Dendritic cell treated with granulocyte-macrophage colony-stimulating factor and Interleukin-4, amounts not matched to agents 40 ng/mL and 50 ng/mL, for 4 days (primary cell): Measurements from ENCODE around the gene SREBF2.
A peak's percentile ranks its signal among the peaks of the same experiment; 100 is the strongest.
"Not testable (repeated sequence)": the region's sequence is repeated elsewhere in the genome, so short reads cannot be mapped to it uniquely, and the experiment has no call there.

Experiments used
- H3K27ac Mint-ChIP-seq: one replicate; pipeline ENCODE4 v1.8.0; 2022; ENCODE audit warnings: mild to moderate bottlenecking, mixed read lengths
- H3K27me3 Mint-ChIP-seq: one replicate; pipeline ENCODE4 v1.8.0; 2022; ENCODE audit warnings: mild to moderate bottlenecking, mixed read lengths
- H3K36me3 Mint-ChIP-seq: one replicate; pipeline ENCODE4 v1.8.0; 2022; ENCODE audit warnings: low read depth, mixed read lengths
- H3K4me1 Mint-ChIP-seq: one replicate; pipeline ENCODE4 v1.8.0; 2022; ENCODE audit warnings: low read depth, mixed read lengths
- H3K4me3 Mint-ChIP-seq: one replicate; pipeline ENCODE4 v1.8.0; 2022; ENCODE audit warnings: mild to moderate bottlenecking, moderate library complexity, mixed read lengths
- H3K9me3 Mint-ChIP-seq: one replicate; pipeline ENCODE4 v1.8.0; 2022; ENCODE audit warnings: mixed read lengths
- intact Hi-C: fragments of 100-400 bp; cut with micrococcal nuclease; formaldehyde crosslinking; loops from one replicate; pipeline ENCODE4 v1.15.0; 2022

SREBF2 gene

DNA sequence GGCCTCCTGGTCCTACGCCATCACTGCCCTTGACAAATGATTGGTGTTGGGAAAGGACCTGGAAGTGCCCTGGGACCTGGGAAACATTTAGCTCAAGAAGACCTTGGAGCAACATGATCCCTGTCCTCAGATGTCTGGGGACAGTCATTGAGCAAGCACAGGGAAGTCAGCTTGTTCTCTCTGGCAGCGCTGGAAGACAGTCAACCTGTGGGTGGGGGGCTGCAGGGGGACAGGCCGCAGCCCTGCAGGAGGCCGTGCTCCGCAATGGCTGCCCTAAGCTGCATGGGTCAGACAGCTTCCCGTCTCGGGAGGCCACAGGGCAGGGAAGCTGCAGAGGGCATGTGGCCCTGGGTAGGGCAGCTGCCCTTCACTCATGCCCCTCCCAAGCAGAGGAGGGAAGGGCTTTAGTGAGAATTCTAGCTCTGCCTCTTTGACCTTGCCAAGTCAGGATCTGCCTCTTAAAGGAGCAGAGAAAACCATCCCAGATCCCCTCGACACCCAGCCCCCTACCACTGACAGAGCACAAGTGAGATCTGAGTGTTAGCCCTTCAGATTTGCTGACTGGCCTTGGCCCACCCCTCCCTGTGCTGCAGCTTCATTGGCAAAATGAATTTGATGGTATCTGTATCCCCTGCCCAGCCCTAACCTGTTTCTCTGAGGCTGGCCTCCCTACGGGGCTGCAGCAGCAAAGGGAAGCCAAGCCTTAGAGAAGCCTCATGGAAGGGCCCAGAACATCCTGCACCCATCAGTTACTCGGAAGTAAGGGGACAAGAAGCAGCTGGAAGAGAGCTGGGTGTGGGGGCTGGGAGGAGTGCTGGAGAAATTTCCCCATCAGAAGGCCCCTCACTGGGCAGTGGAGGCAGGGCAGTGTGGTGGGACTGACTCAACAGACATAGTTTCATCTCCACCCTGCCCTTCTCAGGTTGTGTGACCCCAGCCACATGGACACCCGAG lies 6.2 kb upstream of the SREBF2 start:
- peaks cover 22% of the 10 kb centered on the region for H3K36me3 Mint-ChIP-seq
- H3K4me1 Mint-ChIP-seq: peaks cover 76% of the 10 kb centered on the region
- intact Hi-C loops: no loop called here
- no peaks in the 10 kb centered on the region for H3K9me3 Mint-ChIP-seq
- no peaks in the 10 kb centered on the region for H3K27me3 Mint-ChIP-seq
- H3K4me3 Mint-ChIP-seq: no peak overlapping the region
- H3K27ac Mint-ChIP-seq: peak overlapping the region; percentile 99

DNA sequence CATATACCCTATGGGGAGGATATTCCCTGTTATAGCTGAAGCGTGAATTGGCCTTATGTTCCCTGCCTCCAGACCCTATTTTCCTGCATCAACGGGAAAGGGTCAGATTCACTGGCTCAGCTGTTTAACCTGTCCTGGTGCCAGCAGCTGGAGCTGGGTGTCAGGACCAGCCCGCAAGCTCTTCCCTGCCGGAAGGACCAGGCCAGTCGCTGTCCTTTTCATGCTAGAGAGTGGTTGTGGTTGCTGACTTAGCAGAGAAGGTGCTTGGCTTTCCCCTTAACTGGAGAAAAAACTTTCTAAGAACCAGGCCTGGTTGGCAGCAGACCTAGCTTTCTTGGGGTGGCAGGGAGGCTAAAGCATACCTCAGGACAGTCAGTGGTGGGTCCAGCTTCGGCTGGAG lies 5.2 kb upstream of the SREBF2 start:
- Mint-ChIP-seq H3K4me1 (peaks cover 76% of the 10 kb centered on the region), H3K27me3 (no peaks in the 10 kb centered on the region), H3K27ac (peak overlapping the region; percentile 99), H3K4me3 (no peak overlapping the region), H3K36me3 (peaks cover 22% of the 10 kb centered on the region), H3K9me3 (no peaks in the 10 kb centered on the region)
- intact Hi-C loops: no loop called here

DNA sequence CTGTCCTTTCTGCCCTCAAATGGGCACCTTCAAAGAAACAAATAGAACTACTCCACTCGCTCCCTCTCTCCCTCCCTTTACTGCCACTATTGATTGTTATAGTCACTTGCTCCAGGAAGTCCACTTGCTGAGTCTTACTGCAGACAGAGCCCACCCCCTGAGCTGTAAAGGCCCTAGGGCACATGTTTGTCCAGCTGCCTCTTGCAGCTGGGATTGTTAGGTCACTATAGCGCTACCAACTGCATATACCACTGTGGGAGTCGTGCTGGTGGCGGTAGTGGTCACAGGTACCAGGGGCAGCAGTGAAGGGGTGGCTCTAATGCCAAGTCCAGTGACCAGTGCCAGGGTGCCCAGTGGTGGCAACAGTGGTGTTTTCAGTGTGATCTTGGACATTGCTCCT lies 4.4 kb upstream of the SREBF2 start:
- Mint-ChIP-seq H3K4me3 (no peak overlapping the region), H3K27me3 (no peaks in the 10 kb centered on the region), H3K4me1 (peaks cover 76% of the 10 kb centered on the region), H3K36me3 (peaks cover 30% of the 10 kb centered on the region), H3K27ac (peak overlapping the region; percentile 99), H3K9me3 (no peaks in the 10 kb centered on the region)
- intact Hi-C loops: no loop called here

DNA sequence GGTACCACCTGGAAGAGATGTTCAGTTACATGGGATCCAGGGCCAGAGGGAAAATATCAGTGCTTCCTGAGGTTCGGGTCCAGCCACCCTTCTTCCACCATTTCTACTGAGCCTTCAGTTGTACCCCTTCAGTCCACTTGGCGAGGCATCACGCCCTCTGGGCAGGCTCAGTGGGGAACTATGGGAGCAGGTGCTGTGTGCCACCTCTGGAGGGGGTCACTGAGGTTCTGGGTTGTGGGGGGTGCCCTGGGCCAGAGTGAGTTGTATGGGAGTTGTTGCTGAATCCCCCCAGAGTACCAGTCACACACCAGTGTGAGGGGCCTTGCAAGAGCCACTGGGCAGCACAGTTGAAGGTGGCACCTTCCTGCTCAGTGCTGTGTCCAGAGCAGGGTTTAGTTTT lies 2.7 kb upstream of the SREBF2 start:
- Mint-ChIP-seq H3K36me3 (peaks cover 21% of the 10 kb centered on the region), H3K4me3 (no peak overlapping the region), H3K4me1 (peaks cover 71% of the 10 kb centered on the region), H3K27me3 (no peaks in the 10 kb centered on the region), H3K27ac (peak overlapping the region; percentile 99), H3K9me3 (no peaks in the 10 kb centered on the region)
- intact Hi-C loops: loop anchor here (5.0 kb wide), 1 partner anchor 243 kb away; the partner anchor contains the start of gene PMM1

DNA sequence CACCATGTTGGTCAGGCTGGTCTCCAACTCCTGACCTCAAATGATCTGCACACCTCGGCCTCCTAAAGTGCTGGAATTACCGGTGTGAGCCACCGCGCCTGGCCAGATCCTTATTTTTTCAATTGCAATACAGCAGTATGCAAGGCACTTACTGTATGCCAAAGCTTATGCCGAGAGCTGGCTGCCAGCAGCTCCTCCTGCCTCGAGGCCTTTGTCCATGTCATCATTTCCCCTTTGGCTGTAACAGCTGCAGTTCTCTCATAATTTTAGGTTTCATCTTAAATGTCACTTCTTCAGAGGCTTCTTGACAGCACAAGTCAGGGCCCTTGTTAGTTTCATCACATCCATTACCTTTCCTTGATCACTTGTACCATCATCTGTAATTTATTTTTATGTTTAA lies 1.5 kb upstream of the SREBF2 start:
- peaks cover 71% of the 10 kb centered on the region for H3K4me1 Mint-ChIP-seq
- H3K36me3 Mint-ChIP-seq: peaks cover 23% of the 10 kb centered on the region
- intact Hi-C loops: loop anchor here (5.0 kb wide), 1 partner anchor 244 kb away; the partner anchor contains the start of gene PMM1
- H3K4me3 Mint-ChIP-seq: peak overlapping the region; percentile 23
- no peaks in the 10 kb centered on the region for H3K27me3 Mint-ChIP-seq
- peak overlapping the region; percentile 99 for H3K27ac Mint-ChIP-seq
- no peaks in the 10 kb centered on the region for H3K9me3 Mint-ChIP-seq

DNA sequence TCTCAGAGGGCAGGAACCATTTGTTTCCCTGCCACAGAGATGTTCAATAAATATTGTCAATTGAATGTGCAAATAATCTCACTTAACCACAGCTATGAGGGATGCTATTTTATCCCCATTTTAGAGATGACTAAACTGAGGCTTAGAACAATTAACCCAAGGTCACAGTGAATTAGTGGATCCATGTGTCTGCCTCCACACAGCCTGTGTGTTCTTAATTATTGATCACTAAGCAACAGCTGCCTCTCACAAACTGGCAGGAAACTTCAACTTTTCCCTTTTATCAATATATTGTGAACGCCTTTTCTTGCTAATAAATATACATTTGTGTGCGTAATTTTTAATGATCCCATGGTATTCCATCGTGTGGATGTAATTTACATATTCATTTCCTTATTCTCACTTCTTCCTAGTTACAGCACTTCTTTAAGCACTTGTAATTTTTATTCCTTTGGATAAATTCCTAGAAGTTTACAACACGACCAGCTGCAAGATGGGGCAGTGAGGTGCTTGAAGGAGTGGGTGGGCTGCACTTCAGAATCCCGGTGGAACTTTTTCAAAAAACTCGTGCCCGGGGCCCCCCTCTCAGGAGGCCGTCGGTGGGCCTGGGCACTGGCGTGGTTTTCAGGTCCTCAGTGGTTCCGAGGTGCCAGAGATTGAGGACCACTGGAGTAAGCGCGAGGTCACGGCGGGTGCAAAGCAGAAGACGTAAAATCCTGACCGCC lies 915 bp upstream of the SREBF2 start:
- peak overlapping the region; percentile 99 for H3K27ac Mint-ChIP-seq
- intact Hi-C loops: loop anchor here (2.0 to 5.0 kb wide), 2 partner anchors 109 to 245 kb away; partner anchors contain the start of gene PMM1
- no peaks in the 10 kb centered on the region for H3K9me3 Mint-ChIP-seq
- H3K36me3 Mint-ChIP-seq: peaks cover 29% of the 10 kb centered on the region
- H3K27me3 Mint-ChIP-seq: no peaks in the 10 kb centered on the region
- peaks cover 71% of the 10 kb centered on the region for H3K4me1 Mint-ChIP-seq
- peak overlapping the region; percentile 97 for H3K4me3 Mint-ChIP-seq

DNA sequence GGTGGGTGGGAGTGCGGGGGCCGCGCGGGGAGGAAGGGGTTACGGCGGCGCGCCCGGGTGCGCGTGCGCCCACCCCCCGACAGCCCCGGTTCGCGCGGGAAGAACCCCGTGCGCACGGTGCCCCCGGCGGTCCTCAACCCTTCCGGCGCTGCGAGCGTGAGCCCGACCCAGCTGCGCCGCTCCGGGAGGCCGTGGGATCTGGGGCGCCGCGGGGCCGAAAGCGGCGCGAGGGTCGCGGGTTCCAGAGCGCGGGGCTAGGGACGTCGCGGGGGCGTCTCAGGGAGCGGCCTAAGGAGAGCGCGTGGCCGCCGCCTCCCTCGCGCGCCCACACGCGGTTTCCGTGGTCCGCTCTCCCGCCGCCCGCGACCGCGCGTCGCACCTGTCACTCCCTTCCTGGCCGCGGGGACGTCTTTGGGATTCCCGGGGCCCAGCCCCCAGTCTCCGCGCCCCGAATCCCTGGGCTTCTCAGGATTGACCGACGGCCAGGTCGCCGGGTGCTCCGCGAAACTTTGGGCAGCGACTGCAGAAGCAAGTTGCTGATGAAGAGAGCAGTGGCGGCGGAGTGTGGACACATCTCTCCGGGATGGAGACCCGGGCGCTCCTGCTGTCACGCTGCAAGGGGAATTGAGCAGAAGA lies 582 bp downstream of the SREBF2 start:
- peaks cover 42% of the 10 kb centered on the region for H3K36me3 Mint-ChIP-seq
- H3K4me1 Mint-ChIP-seq: peaks cover 65% of the 10 kb centered on the region
- H3K27me3 Mint-ChIP-seq: no peaks in the 10 kb centered on the region
- peak overlapping the region; percentile 99 for H3K27ac Mint-ChIP-seq
- H3K9me3 Mint-ChIP-seq: no peaks in the 10 kb centered on the region
- intact Hi-C loops: loop anchor here (2.0 to 5.0 kb wide), 3 partner anchors 15 to 246 kb away; partner anchors contain the start of gene PMM1
- H3K4me3 Mint-ChIP-seq: peak overlapping the region; percentile 97

DNA sequence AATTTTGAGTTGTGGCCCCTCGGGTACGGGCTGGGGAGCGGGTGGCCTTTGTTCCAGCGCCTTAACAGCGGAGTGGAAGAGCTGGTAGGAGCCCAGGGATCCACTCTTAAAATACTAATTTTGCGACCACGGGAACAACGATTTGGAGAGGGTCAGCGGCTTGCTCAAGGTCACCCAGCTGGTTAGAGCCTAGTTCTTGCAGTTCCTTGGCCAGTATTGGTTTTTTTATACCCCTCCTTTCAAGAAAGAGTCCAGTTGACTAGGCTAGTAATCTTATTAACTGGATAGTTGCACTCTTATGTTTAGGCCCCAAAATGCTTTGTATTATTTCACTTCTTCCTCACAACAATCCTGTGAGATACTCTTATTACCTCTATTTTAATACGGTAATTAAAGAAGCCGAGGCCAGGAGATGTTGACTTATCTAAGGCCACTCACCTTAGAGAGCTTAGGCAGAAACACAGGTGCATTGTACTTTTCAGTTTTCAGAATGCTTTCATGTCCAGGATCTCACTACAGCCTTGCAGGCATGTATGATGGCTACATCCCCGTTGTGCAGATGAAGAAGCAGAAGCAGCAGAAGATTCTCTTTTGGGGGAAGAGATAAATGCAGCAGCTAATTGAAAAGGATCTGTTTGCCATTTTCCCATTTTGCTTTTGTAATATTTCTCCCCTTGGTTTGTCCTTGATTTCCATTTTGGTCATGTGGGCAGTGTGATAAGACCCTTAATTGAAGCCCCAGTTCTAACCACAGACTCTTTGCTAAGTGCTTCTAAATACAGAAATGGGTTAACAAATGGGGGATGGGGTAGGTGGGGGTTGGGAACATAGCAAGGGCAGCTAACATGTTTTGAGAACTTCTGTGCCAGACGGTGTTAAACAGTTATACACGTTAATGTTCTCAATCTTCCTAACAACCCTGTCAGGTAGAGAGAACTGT lies 1.4 kb downstream of the SREBF2 start:
- Mint-ChIP-seq H3K36me3 (peaks cover 50% of the 10 kb centered on the region), H3K4me1 (peaks cover 65% of the 10 kb centered on the region), H3K27me3 (no peaks in the 10 kb centered on the region), H3K9me3 (no peaks in the 10 kb centered on the region), H3K4me3 (peak overlapping the region; percentile 97), H3K27ac (peak overlapping the region; percentile 99)
- intact Hi-C loops: loop anchor here (2.0 to 5.0 kb wide), 2 partner anchors 15 to 247 kb away; partner anchors contain the start of gene PMM1

DNA sequence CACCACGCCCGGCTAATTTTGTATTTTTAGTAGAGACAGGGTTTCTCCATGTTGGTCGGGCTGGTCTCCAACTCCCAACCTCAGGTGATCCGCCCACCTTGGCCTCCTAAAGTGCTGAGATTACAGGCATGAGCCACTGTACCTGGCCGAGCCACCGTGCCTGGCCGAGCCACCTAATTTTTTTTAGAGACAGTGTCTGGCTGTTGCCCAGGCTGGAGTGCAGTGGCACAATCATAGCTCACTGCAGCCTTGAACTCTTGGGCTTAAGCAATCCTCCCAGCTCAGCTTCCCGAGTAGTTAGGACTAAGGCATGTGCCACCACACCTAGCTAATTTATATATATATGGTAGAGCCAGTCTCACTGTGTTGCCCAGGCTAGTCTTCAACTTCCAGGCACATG lies 2.6 kb downstream of the SREBF2 start:
- Mint-ChIP-seq H3K4me1 (peaks cover 62% of the 10 kb centered on the region), H3K36me3 (peaks cover 62% of the 10 kb centered on the region)
- not testable (repeated sequence) for H3K27me3 Mint-ChIP-seq, H3K4me3 Mint-ChIP-seq, H3K9me3 Mint-ChIP-seq, H3K27ac Mint-ChIP-seq
- intact Hi-C loops: loop anchor here (2.0 kb wide), 1 partner anchor 13 kb away; no protein-coding TSS in a partner anchor

DNA sequence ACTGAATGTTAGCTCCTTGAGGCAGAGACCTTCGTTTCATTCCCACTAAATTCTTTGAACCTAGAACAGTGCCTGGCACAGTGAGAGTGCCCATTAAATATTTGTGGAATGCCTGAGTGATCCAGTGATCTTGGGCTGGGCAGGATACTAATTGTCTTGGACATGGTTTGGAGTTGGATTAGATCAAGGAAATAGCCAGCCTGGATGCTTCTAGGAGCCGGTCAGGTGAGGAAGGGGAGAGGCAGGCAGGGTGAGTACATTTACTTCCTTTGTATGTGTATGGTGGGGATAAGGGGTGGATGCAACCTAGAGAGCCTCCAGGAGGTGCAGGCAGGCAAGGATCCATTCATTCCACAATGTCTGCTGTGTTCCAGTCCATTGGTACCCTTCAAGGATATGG lies 3.6 kb downstream of the SREBF2 start:
- Mint-ChIP-seq H3K36me3 (peaks cover 70% of the 10 kb centered on the region), H3K4me3 (no peak overlapping the region), H3K4me1 (peaks cover 62% of the 10 kb centered on the region), H3K27me3 (no peaks in the 10 kb centered on the region), H3K9me3 (no peaks in the 10 kb centered on the region), H3K27ac (no peak overlapping the region)
- intact Hi-C loops: no loop called here

DNA sequence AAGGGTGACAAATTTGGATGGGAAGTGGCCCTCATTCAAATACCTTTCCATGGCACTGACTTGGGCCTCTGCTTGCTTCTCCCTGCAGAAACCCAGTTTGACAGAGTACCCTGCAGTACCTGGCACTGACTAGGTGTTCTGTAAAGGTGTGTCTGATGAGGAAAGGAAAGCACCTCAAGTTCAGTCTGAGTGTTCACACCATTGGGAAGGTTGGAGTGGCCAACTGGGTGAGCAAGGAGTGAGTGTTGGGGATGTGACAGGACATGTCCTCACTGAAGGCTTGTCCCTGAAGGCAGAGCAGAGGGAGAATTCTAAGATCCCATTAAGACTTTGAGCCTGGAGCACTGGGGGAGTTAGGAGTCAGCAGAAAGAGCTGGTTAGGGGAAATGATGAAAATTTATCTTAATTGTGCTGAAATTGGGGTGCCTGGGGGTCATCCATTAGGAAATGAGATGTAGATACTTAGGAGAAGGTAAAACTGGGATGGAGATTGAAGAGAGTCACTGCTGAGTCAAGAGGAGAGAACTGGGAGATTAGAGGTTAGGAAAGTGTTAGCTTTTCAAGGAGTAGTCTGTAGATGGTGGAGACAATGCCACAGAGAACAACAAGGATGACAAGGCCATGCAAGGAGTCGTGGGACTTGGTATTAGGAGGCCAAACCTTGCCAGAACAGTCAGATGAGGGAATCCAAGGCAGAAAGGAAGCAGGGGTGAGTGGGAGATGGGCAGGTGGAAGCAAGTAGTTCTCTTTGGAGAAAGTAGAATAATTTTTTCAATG lies 6.1 kb downstream of the SREBF2 start:
- Mint-ChIP-seq H3K4me3 (no peak overlapping the region), H3K27ac (peak overlapping the region; percentile 7), H3K9me3 (no peaks in the 10 kb centered on the region), H3K4me1 (peaks cover 51% of the 10 kb centered on the region), H3K27me3 (no peaks in the 10 kb centered on the region), H3K36me3 (peaks cover 73% of the 10 kb centered on the region)
- intact Hi-C loops: no loop called here

DNA sequence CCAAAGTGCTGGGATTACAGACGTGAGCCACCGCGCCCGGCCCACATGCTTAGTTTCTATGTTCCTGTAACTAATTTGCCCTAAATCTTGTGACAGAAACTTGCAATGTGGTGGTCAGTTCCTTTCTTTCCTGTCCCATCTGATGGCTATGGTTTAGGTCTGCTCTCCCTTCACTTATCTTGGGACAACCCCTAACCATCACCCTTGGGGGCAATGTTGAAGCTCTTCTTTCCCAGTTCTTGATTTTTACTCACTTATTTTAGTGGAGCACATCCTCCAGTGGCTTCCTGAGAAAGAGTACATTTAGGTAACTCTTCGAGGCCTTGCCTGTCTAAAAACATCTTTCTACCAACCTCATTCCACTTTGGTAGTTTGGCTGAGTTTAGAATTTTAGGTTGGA lies 7.3 kb downstream of the SREBF2 start:
- H3K4me3 Mint-ChIP-seq: no peak overlapping the region
- intact Hi-C loops: no loop called here
- H3K4me1 Mint-ChIP-seq: peaks cover 63% of the 10 kb centered on the region
- peaks cover 85% of the 10 kb centered on the region for H3K36me3 Mint-ChIP-seq
- H3K27me3 Mint-ChIP-seq: no peaks in the 10 kb centered on the region
- peak overlapping the region; percentile 52 for H3K27ac Mint-ChIP-seq
- H3K9me3 Mint-ChIP-seq: no peaks in the 10 kb centered on the region
